Caco-2 (cell line): ENCODE results near the gene MGARP. TPM values are rescaled to one million over a fixed set of nuclear protein-coding genes. Genes with fewer than 3 reads are reported as not detected.

Experiments used
- BruUV-seq: library from RNA; stranded (reverse); fragments of 400-500 nt; replicated peaks from 2 replicates; lab custom pipeline; 2021; lab: Mats Ljungman, UMichigan
- CTCF ChIA-PET: fragments of 300-600 bp; sonication (Branson Sonifier 250); formaldehyde crosslinking; loops from one replicate; lab custom pipeline; 2022; ENCODE audit warnings: antibody characterized with exemption; lab: Charles Lee
- POLR2A ChIA-PET: fragments of 300-600 bp; sonication (Branson Sonifier 250); formaldehyde crosslinking; loops from one replicate; lab custom pipeline; 2022; ENCODE audit warnings: antibody characterized with exemption; lab: Charles Lee
- DNase-seq, 2 experiments: peaks; one replicate each; pipeline versions ENCODE4 v3.0.0 to v3.0.0-alpha.2; 2020 to 2022
- H3K27me3 ChIP-seq: replicated peaks from 2 replicates; pipeline ENCODE4 v1.6.0; 2011; ENCODE audit warnings: low read length; ENCODE audit not compliant: control insufficient read depth, insufficient read depth
- H3K36me3 ChIP-seq: 2 replicates; pipeline ENCODE4 v1.5.1; 2011; ENCODE audit warnings: low read length; ENCODE audit not compliant: control insufficient read depth, insufficient read depth
- H3K4me1 ChIP-seq: fragments of 250-450 bp; sonication (Bioruptor Pico); 2 replicates; pipeline ENCODE4 v1.5.1; 2020; ENCODE audit warnings: mild to moderate bottlenecking
- H3K4me3 ChIP-seq: 2 replicates; pipeline ENCODE4 v1.5.1; 2011; ENCODE audit warnings: low read depth, mild to moderate bottlenecking, control low read depth, low read length
- H3K9me3 ChIP-seq: fragments of 250-450 bp; sonication (Bioruptor Pico); 2 replicates; pipeline ENCODE4 v1.5.1; 2020; ENCODE audit warnings: mild to moderate bottlenecking, moderate library complexity
- H3K27ac Mint-ChIP-seq: one replicate; pipeline ENCODE4 v1.8.0; 2022; ENCODE audit warnings: mixed read lengths; ENCODE audit not compliant: unreplicated experiment
- H3K27me3 Mint-ChIP-seq: one replicate; pipeline ENCODE4 v1.8.0; 2022; ENCODE audit warnings: mixed read lengths; ENCODE audit not compliant: insufficient read depth, unreplicated experiment
- H3K36me3 Mint-ChIP-seq: one replicate; pipeline ENCODE4 v1.8.0; 2022; ENCODE audit warnings: mild to moderate bottlenecking, mixed read lengths; ENCODE audit not compliant: insufficient read depth, unreplicated experiment
- H3K4me1 Mint-ChIP-seq: one replicate; pipeline ENCODE4 v1.8.0; 2022; ENCODE audit warnings: low read depth, mixed read lengths; ENCODE audit not compliant: unreplicated experiment
- H3K4me3 Mint-ChIP-seq: one replicate; pipeline ENCODE4 v1.8.0; 2022; ENCODE audit warnings: mild to moderate bottlenecking, moderate library complexity, mixed read lengths; ENCODE audit not compliant: unreplicated experiment
- H3K9me3 Mint-ChIP-seq: one replicate; pipeline ENCODE4 v1.8.0; 2022; ENCODE audit warnings: mixed read lengths; ENCODE audit not compliant: unreplicated experiment
- intact Hi-C: fragments of 100-400 bp; cut with micrococcal nuclease; formaldehyde crosslinking; loops from one replicate; pipeline ENCODE4 v1.10.0; 2022; ENCODE audit not compliant: unreplicated experiment
- total RNA-seq: library from RNA; stranded (reverse); gene quantifications from 2 replicates; pipeline ENCODE4 v1.2.3, GENCODE V29; 2022
- TF ChIP-seq, protein P1 (sequence below), 2 experiments: fragments of 200-600 bp in 1 of 2; IDR thresholded peaks; 1 replicate in 1 of 2; 2 replicates in 1 of 2; pipeline versions ENCODE4 v1.5.1 to v1.8.0; 2011 to 2022; ENCODE audit warnings: antibody characterized with exemption in 1 of 2, control low read depth in 1 of 2, inconsistent platforms in 1 of 2, low read depth in 1 of 2, low read length in 1 of 2, mild to moderate bottlenecking in 1 of 2, moderate library complexity in 1 of 2; ENCODE audit not compliant: insufficient read depth in 1 of 2, severe bottlenecking in 1 of 2, unreplicated experiment in 1 of 2

The MGARP gene
- total RNA-seq, 1 experiment from 2014 or later: 0.23 TPM

DNA sequence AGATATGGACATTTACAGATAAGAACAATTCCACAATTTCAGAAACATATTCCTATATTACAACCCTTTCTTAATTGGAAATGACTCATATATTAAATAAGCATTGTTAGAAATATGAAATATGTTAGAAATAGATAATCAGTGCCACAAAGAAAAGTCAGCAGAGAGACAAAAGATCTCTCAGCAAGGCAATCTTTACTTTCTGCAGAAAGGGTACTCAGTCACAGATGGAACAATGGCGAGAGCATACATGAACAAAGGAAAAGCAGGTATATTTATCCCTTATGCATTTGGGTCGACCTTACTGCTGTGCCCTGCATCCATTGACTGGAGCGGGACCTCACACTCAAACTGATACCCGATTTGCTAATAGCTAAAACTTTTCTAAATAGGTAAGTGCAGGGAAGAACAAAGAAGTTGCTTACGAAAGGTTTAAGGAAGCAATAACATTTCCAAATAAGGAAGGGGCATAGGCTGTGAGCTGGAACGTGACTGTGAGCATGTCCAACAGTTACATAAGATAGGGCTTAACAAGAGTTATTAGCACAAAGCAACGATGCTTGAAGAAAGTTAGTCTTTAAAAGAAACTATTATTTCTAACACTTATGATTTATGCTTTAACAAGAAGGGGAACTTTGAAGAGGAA lies 40.8 kb downstream of the MGARP start:
- no peak for DNase-seq
- no peaks in the 10 kb centered on the region for H3K36me3 Mint-ChIP-seq
- no peak overlapping the region for H3K4me3 Mint-ChIP-seq
- 0 out of 2 replicates have a peak, but pooled peaks cover 3% of the 10 kb centered on the region for H3K9me3 ChIP-seq
- TF ChIP-seq, protein P1, sequence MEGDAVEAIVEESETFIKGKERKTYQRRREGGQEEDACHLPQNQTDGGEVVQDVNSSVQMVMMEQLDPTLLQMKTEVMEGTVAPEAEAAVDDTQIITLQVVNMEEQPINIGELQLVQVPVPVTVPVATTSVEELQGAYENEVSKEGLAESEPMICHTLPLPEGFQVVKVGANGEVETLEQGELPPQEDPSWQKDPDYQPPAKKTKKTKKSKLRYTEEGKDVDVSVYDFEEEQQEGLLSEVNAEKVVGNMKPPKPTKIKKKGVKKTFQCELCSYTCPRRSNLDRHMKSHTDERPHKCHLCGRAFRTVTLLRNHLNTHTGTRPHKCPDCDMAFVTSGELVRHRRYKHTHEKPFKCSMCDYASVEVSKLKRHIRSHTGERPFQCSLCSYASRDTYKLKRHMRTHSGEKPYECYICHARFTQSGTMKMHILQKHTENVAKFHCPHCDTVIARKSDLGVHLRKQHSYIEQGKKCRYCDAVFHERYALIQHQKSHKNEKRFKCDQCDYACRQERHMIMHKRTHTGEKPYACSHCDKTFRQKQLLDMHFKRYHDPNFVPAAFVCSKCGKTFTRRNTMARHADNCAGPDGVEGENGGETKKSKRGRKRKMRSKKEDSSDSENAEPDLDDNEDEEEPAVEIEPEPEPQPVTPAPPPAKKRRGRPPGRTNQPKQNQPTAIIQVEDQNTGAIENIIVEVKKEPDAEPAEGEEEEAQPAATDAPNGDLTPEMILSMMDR (IDR thresholded peaks at IDR 0.05; ENCODE audit: insufficient read depth in 1 of 2, low read depth in 1 of 2, low read length in 1 of 2, severe bottlenecking in 1 of 2, unreplicated experiment in 1 of 2): no peak
- no peaks in the 10 kb centered on the region for H3K27me3 ChIP-seq
- no peak overlapping the region for H3K27ac Mint-ChIP-seq
- H3K4me1 ChIP-seq: peaks cover 8% of the 10 kb centered on the region; the same call in 1 of the 2 replicates
- no TSS peak for BruUV-seq
- H3K27me3 Mint-ChIP-seq: no peaks in the 10 kb centered on the region
- ChIA-PET POLR2A (no interaction called here), CTCF (no interaction called here)
- H3K4me1 Mint-ChIP-seq: no peaks in the 10 kb centered on the region
- H3K9me3 Mint-ChIP-seq: peaks cover 11% of the 10 kb centered on the region
- no peak overlapping the region for H3K4me3 ChIP-seq
- H3K36me3 ChIP-seq: no peaks in the 10 kb centered on the region
- intact Hi-C loops: no loop called here

DNA sequence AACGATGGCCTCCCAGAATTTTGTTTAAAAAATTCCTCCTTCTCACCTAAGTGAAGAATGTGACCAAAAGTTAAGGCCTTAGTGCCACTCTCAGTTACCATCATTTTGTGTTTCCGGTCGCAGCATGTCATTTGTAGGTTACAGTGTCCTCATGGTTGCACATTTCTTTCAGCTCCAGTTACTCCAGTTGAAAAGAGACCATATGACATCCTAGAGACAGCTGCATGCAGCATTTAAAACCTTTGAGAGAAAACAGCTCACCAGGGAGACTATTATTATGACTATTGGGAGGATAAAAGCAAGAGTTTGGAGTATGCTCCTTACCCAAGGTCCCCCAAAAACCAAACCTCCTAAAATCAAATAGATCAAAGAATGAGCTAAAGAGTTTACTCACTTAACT lies 45.8 kb downstream of the MGARP start:
- CTCF ChIA-PET: no interaction called here

DNA sequence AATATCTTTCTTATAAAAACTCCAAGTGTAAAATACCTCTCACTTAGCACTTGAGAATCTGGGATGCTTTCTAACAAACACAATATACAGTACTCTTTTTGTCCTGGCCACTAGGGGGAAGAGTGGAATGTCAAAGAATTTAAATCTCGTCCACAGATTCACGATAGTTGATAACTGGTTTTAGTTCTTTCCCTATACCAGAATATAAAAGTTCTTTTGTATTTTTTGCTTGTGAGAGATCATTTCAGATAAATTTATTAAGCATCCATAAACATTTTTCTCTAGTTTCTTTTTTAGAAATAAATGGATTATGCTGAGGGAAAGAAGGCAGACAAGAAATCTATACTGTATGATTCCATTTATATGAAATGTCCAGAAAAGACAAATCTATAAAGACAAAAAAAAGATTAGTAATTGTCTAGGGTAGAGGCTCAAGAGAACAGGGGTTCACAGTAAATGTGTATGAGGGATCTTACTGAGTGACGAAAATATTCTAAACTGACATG lies 50.4 kb downstream of the MGARP start:
- intact Hi-C loops: loop anchor here (1.0 to 5.0 kb wide), 5 partner anchors 37 to 199 kb away; partner anchors contain the start of gene MGARP
- no peak overlapping the region for H3K4me3 Mint-ChIP-seq
- H3K4me3 ChIP-seq: no peak overlapping the region
- H3K36me3 ChIP-seq: no peaks in the 10 kb centered on the region
- no peaks in the 10 kb centered on the region for H3K27me3 ChIP-seq
- H3K9me3 Mint-ChIP-seq: no peaks in the 10 kb centered on the region
- H3K27me3 Mint-ChIP-seq: no peaks in the 10 kb centered on the region
- CTCF ChIA-PET: no interaction called here
- peak in 1 of 2 experiments; percentile 46 for DNase-seq
- H3K36me3 Mint-ChIP-seq: no peaks in the 10 kb centered on the region
- H3K9me3 ChIP-seq: no peaks in the 10 kb centered on the region
- no peaks in the 10 kb centered on the region for H3K4me1 ChIP-seq
- TF ChIP-seq, protein P1 (IDR thresholded peaks at IDR 0.05; ENCODE audit: insufficient read depth in 1 of 2, low read depth in 1 of 2, low read length in 1 of 2, severe bottlenecking in 1 of 2, unreplicated experiment in 1 of 2): peak; percentile 38 to 70
- POLR2A ChIA-PET: no interaction called here
- H3K27ac Mint-ChIP-seq: no peak overlapping the region
- no TSS peak for BruUV-seq
- no peaks in the 10 kb centered on the region for H3K4me1 Mint-ChIP-seq

More for the DNA sequence above, 45.8 kb downstream of the MGARP start:
- Histone ChIP-seq H3K4me1 (no peaks in the 10 kb centered on the region), H3K27me3 (no peaks in the 10 kb centered on the region), H3K36me3 (no peaks in the 10 kb centered on the region), H3K4me3 (no peak overlapping the region), H3K9me3 (no peaks in the 10 kb centered on the region)
- Mint-ChIP-seq H3K36me3 (no peaks in the 10 kb centered on the region), H3K9me3 (peaks cover 6% of the 10 kb centered on the region), H3K4me3 (no peak overlapping the region), H3K27me3 (no peaks in the 10 kb centered on the region), H3K27ac (no peak overlapping the region), H3K4me1 (no peaks in the 10 kb centered on the region)
- no TSS peak for BruUV-seq
- intact Hi-C loops: no loop called here
- TF ChIP-seq, protein P1 (IDR thresholded peaks at IDR 0.05; ENCODE audit: insufficient read depth in 1 of 2, low read depth in 1 of 2, low read length in 1 of 2, severe bottlenecking in 1 of 2, unreplicated experiment in 1 of 2): no peak
- no peak for DNase-seq
- POLR2A ChIA-PET: no interaction called here
